Motor neuron (in vitro differentiated cells): ENCODE results near the gene TSPAN19. TPM values are rescaled to one million over a fixed set of nuclear protein-coding genes. Genes with fewer than 3 reads are reported as not detected.
"Not testable (repeated sequence)": the region's sequence is repeated elsewhere in the genome, so short reads cannot be mapped to it uniquely, and the experiment has no call there.

ENCODE experiments used
- ATAC-seq, 8 experiments: fragments of 200-7000 bp; cut with Tn5 transposase; replicated peaks in 6 of 8; 2 replicates each; pipeline ENCODE4 v1.8.0; 2021; ENCODE audit warnings: mild to moderate bottlenecking in 8 of 8, moderate library complexity in 8 of 8
- H3K27ac ChIP-seq, 2 donors: fragments of 250-450 bp; sonication (Bioruptor Pico); 2 replicates each; pipeline ENCODE4 v1.9.0; 2021; ENCODE audit warnings: antibody characterized with exemption in 2 of 2, mild to moderate bottlenecking in 2 of 2, moderate library complexity in 1 of 2
- H3K4me1 ChIP-seq, 2 donors: fragments of 250-450 bp; sonication (Bioruptor Pico); replicated peaks in 1 of 2; 2 replicates each; pipeline ENCODE4 v1.6.1; 2021; ENCODE audit warnings: antibody characterized with exemption in 2 of 2, mild to moderate bottlenecking in 2 of 2, moderate library complexity in 1 of 2
- H3K4me3 ChIP-seq, 5 donors: fragments of 250-450 bp; sonication (Bioruptor Pico); 2 replicates each; pipeline ENCODE4 v1.9.0; 2021; ENCODE audit warnings: antibody characterized with exemption in 5 of 5, mild to moderate bottlenecking in 5 of 5, moderate library complexity in 4 of 5
- WGBS, 10 experiments: fragments of 450-650 bp; shearing (Covaris generic); methylation state at CpG; one replicate each; pipeline ENCODE4 v1.0.0; 2022; 5-methylcytosine and 5-hydroxymethylcytosine counted together
- in situ Hi-C, 9 experiments: fragments of 400-800 bp; cut with MboI; loops; one replicate each; pipeline ENCODE4 v1.15.0; 2021; ENCODE audit warnings: low sequenced_read_pairs in 9 of 9, low pct_unique_long_range_greater_than_20kb in 2 of 9; ENCODE audit not compliant: unreplicated experiment in 9 of 9
- total RNA-seq, 8 experiments: library from RNA; unstranded; fragments of 300-600 nt; gene quantifications; 2 replicates each; pipeline versions ENCODE4 v1.2.3 to v1.2.4, GENCODE V29; 2022

Gene TSPAN19
- total RNA-seq, 8 experiments from 2014 or later: 0.62 to 3.1 (median 1.0) TPM; not detected in 3

- Histone ChIP-seq H3K4me1 (no peaks in the 10 kb centered on the region), H3K4me3 (no peak overlapping the region), H3K27ac (no peak overlapping the region)
- peak in 3 of 8 experiments; percentile 27 to 47 (median 29) for ATAC-seq
- in situ Hi-C loops: loop anchor here in 8 of 9 experiments (5.0 to 25.0 kb wide), 3 partner anchors 142 to 157 kb away; no protein-coding TSS in a partner anchor
Measured at GRCh38 chr12:85029456-85029855, 6.6 kb downstream of the TSPAN19 start.

GRCh38 chr12:85018098-85018497 lies 18.0 kb downstream of the TSPAN19 start:
- peaks cover 11 to 12% of the 10 kb centered on the region in 2 donors for H3K4me1 ChIP-seq
- no peak overlapping the region for H3K4me3 ChIP-seq
- ATAC-seq: no peak
- H3K27ac ChIP-seq: no peak overlapping the region
- WGBS, 10 experiments: 59 to 100% (median 95%) methylated on average over 2 of the region's 2 CpGs; no CpG with 5 or more reads in 1 of the 10 experiments
- in situ Hi-C loops: loop anchor here in 1 of 9 experiments (25.0 kb wide), 1 partner anchor 131 kb away; no protein-coding TSS in a partner anchor

- in situ Hi-C loops: loop anchor here in 1 of 9 experiments (25.0 kb wide), 1 partner anchor 130 kb away; no protein-coding TSS in a partner anchor
- H3K4me1 ChIP-seq: peaks cover 11 to 12% of the 10 kb centered on the region in 2 donors
- no peak for ATAC-seq
- H3K27ac ChIP-seq: no peak overlapping the region
- H3K4me3 ChIP-seq: no peak overlapping the region
Measured at GRCh38 chr12:85017618-85018017, 18.5 kb downstream of the TSPAN19 start.

GRCh38 chr12:85017133-85017532 lies 18.9 kb downstream of the TSPAN19 start:
- ATAC-seq: no peak
- in situ Hi-C loops: loop anchor here in 1 of 9 experiments (25.0 kb wide), 1 partner anchor 130 kb away; no protein-coding TSS in a partner anchor
- Histone ChIP-seq H3K4me3 (no peak overlapping the region), H3K27ac (no peak overlapping the region), H3K4me1 (peaks cover 11 to 12% of the 10 kb centered on the region in 2 donors)
- 67 to 100% (median 89%) methylated on average over 1 to 3 of the region's 3 CpGs for WGBS, 10 experiments

GRCh38 chr12:85016413-85016812 lies 19.7 kb downstream of the TSPAN19 start:
- no peak overlapping the region for H3K4me3 ChIP-seq
- in situ Hi-C loops: loop anchor here in 1 of 9 experiments (25.0 kb wide), 1 partner anchor 129 kb away; no protein-coding TSS in a partner anchor
- no peak overlapping the region for H3K27ac ChIP-seq
- WGBS, 10 experiments: 0 to 67% (median 20%) methylated on average over 1 of the region's 1 CpG; no CpG with 5 or more reads in 3 of the 10 experiments
- peak; percentile 47 to 100 (median 100) for ATAC-seq
- peaks cover 11 to 12% of the 10 kb centered on the region in 2 donors for H3K4me1 ChIP-seq

- Histone ChIP-seq H3K4me3 (no peak overlapping the region), H3K27ac (no peak overlapping the region), H3K4me1 (no peaks in the 10 kb centered on the region)
- no peak for ATAC-seq
- WGBS, 10 experiments: 15 to 95% (median 64%) methylated on average over 1 to 4 of the region's 4 CpGs
- in situ Hi-C loops: loop anchor here in 1 of 9 experiments (25.0 kb wide), 1 partner anchor 121 kb away; no protein-coding TSS in a partner anchor
Measured at GRCh38 chr12:85007836-85008235, 28.2 kb downstream of the TSPAN19 start.

- Histone ChIP-seq H3K4me3 (no peak overlapping the region), H3K27ac (no peak overlapping the region), H3K4me1 (no peaks in the 10 kb centered on the region)
- WGBS, 10 experiments: 20 to 88% (median 40%) methylated on average over 1 of the region's 1 CpG; no CpG with 5 or more reads in 2 of the 10 experiments
- peak in 2 of 8 experiments; percentile 25 to 38 for ATAC-seq
- in situ Hi-C loops: loop anchor here in 1 of 9 experiments (25.0 kb wide), 1 partner anchor 119 kb away; no protein-coding TSS in a partner anchor
Measured at GRCh38 chr12:85006206-85006605, 29.9 kb downstream of the TSPAN19 start.

- H3K4me1 ChIP-seq: no peaks in the 10 kb centered on the region
- no peak overlapping the region for H3K4me3 ChIP-seq
- ATAC-seq: no peak
- in situ Hi-C loops: loop anchor here in 1 of 9 experiments (25.0 kb wide), 1 partner anchor 118 kb away; no protein-coding TSS in a partner anchor
- WGBS, 10 experiments: 86 to 100% (median 100%) methylated on average over 1 of the region's 1 CpG; no CpG with 5 or more reads in 7 of the 10 experiments
- no peak overlapping the region for H3K27ac ChIP-seq
Measured at GRCh38 chr12:85005615-85006014, 30.5 kb downstream of the TSPAN19 start.

- not testable (repeated sequence) for H3K4me1 ChIP-seq, H3K4me3 ChIP-seq, H3K27ac ChIP-seq, ATAC-seq
- in situ Hi-C loops: loop anchor here in 1 of 9 experiments (25.0 kb wide), 1 partner anchor 118 kb away; no protein-coding TSS in a partner anchor
- 25 to 77% (median 43%) methylated on average over 1 to 2 of the region's 2 CpGs; no CpG with 5 or more reads in 1 of the 10 experiments for WGBS, 10 experiments
Measured at GRCh38 chr12:85005047-85005446, 31.0 kb downstream of the TSPAN19 start.

GRCh38 chr12:85004204-85004603 lies 31.9 kb downstream of the TSPAN19 start:
- Histone ChIP-seq H3K4me1 (no peaks in the 10 kb centered on the region), H3K4me3 (no peak overlapping the region), H3K27ac (no peak overlapping the region)
- ATAC-seq: peak in 2 of 8 experiments; percentile 42 to 43
- in situ Hi-C loops: loop anchor here in 1 of 9 experiments (25.0 kb wide), 1 partner anchor 117 kb away; no protein-coding TSS in a partner anchor

- Histone ChIP-seq H3K4me1 (peaks cover 0 to 9% of the 10 kb centered on the region in 2 donors), H3K27ac (no peak overlapping the region), H3K4me3 (no peak overlapping the region)
- no peak for ATAC-seq
- 60 to 100% (median 85%) methylated on average over 1 to 3 of the region's 3 CpGs; no CpG with 5 or more reads in 2 of the 10 experiments for WGBS, 10 experiments
- in situ Hi-C loops: loop anchor here in 1 of 9 experiments (25.0 kb wide), 1 partner anchor 116 kb away; no protein-coding TSS in a partner anchor
Measured at GRCh38 chr12:85002778-85003296, 33.2 kb downstream of the TSPAN19 start.

GRCh38 chr12:85000729-85001128 lies 35.3 kb downstream of the TSPAN19 start:
- peak in 3 of 8 experiments; percentile 53 to 84 (median 66) for ATAC-seq
- in situ Hi-C loops: loop anchor here in 1 of 9 experiments (25.0 kb wide), 1 partner anchor 113 kb away; no protein-coding TSS in a partner anchor
- H3K4me3 ChIP-seq: no peak overlapping the region
- peaks cover 0 to 9% of the 10 kb centered on the region in 2 donors for H3K4me1 ChIP-seq
- H3K27ac ChIP-seq: no peak overlapping the region
- 0 to 83% (median 55%) methylated on average over 1 to 2 of the region's 2 CpGs; no CpG with 5 or more reads in 4 of the 10 experiments for WGBS, 10 experiments

GRCh38 chr12:84998341-84998740 lies 37.7 kb downstream of the TSPAN19 start:
- Histone ChIP-seq H3K4me1 (peaks cover 4 to 14% of the 10 kb centered on the region in 2 donors), H3K27ac (no peak overlapping the region), H3K4me3 (no peak overlapping the region)
- in situ Hi-C loops: no loop called here
- ATAC-seq: peak in 4 of 8 experiments; percentile 19 to 78 (median 58)
